B cell (primary cell): ENCODE measurements around the gene GBP2.

ENCODE experiments used
- CTCF ChIP-seq: fragments of 200-600 bp; IDR thresholded peaks from one replicate; pipeline ENCODE4 v1.8.0; 2022; ENCODE audit warnings: antibody characterized with exemption, mild to moderate bottlenecking
- EZH2 ChIP-seq: IDR thresholded peaks from 2 replicates; pipeline ENCODE4 v1.6.1; 2012; ENCODE audit warnings: borderline replicate concordance, low read depth, mild to moderate bottlenecking, moderate library complexity, low read length; ENCODE audit not compliant: insufficient read depth, poor library complexity, severe bottlenecking

GRCh38 chr1:89064632-89065031 is 61.3 kb downstream of the GBP2 start:
- TF ChIP-seq CTCF, result no peak
- no peak for TF ChIP-seq EZH2
